C4-2B (cell line): ENCODE results near the gene IGFBP6.
A peak's percentile ranks its signal among the peaks of the same experiment; 100 is the strongest.
"Not testable (repeated sequence)": the region's sequence is repeated elsewhere in the genome, so short reads cannot be mapped to it uniquely, and the experiment has no call there.

Experiments used
- H3K27ac ChIP-seq: fragments of 450-650 bp; 2 replicates; pipeline ENCODE4 v1.5.1; 2017
- CTCF ChIP-seq: fragments of 450-650 bp; conservative IDR thresholded peaks from 2 replicates; pipeline ENCODE4 v1.5.1; 2017; ENCODE audit warnings: mild to moderate bottlenecking
- ZFX ChIP-seq: fragments of 450-650 bp; IDR thresholded peaks from 2 replicates; pipeline ENCODE4 v1.6.1; 2017

Gene IGFBP6

GRCh38 chr12:53094394-53094787 is 3.1 kb upstream of the IGFBP6 start:
- H3K27ac ChIP-seq, result no peak overlapping the region
- TF ChIP-seq CTCF, result no peak
- TF ChIP-seq ZFX, result no peak

GRCh38 chr12:53094796-53095595 is 2.5 kb upstream of the IGFBP6 start:
- not testable (repeated sequence) for H3K27ac ChIP-seq

GRCh38 chr12:53095596-53095895 is 1.9 kb upstream of the IGFBP6 start:
- H3K27ac ChIP-seq, result not testable (repeated sequence)

GRCh38 chr12:53096089-53096741 is 1.3 kb upstream of the IGFBP6 start:
- TF ChIP-seq ZFX (no peak), CTCF (no peak)
- no peak overlapping the region for H3K27ac ChIP-seq

GRCh38 chr12:53096759-53097158 is 708 bp upstream of the IGFBP6 start:
- no peak overlapping the region for H3K27ac ChIP-seq
- TF ChIP-seq CTCF, result no peak
- TF ChIP-seq ZFX, result no peak

- TF ChIP-seq ZFX (no peak), CTCF (no peak)
- no peak overlapping the region for H3K27ac ChIP-seq
These were observed 282 bp upstream of the IGFBP6 start for GRCh38 chr12:53097207-53097563.

GRCh38 chr12:53098354-53098981 is 1.0 kb downstream of the IGFBP6 start:
- H3K27ac ChIP-seq, result no peak overlapping the region
- TF ChIP-seq ZFX (no peak), CTCF (no peak)

- no peak overlapping the region for H3K27ac ChIP-seq
- TF ChIP-seq CTCF, result peak; percentile 98
- TF ChIP-seq ZFX, result no peak
These were observed 1.8 kb downstream of the IGFBP6 start for GRCh38 chr12:53099071-53099882.
